ENCODE measurements around the gene MTMR3.
"Not testable (repeated sequence)": the region's sequence is repeated elsewhere in the genome, so short reads cannot be mapped to it uniquely, and the experiment has no call there.

The MTMR3 gene

GRCh38 chr22:29883045-29883774, at the start of gene MTMR3:
TSS of gene MTMR3 (plus strand) at chr22:29883174. CDS start at chr22:29971060, 87,886 bp downstream.
- peak within 1 kb of the TSS; percentile 63 for H3K27ac ChIP-seq (ENCODE audit: poor library complexity, severe bottlenecking)
- ATAC-seq (ENCODE audit: low read depth) (peak; percentile 80), DNase-seq (ENCODE audit: low spot score) (peak; percentile 89)
- H3K9me3 ChIP-seq (ENCODE audit: severe bottlenecking), result no peaks in the 10 kb centered on the region
- H3K36me3 ChIP-seq (ENCODE audit: low read depth), result no peaks in the 10 kb centered on the region
- H3K27me3 ChIP-seq (ENCODE audit: insufficient read depth, poor library complexity, severe bottlenecking), result no peaks in the 10 kb centered on the region
- peak; percentile 40 for TF ChIP-seq CTCF (IDR thresholded peaks at IDR 0.05; ENCODE audit: poor library complexity, severe bottlenecking)
- H3K4me1 ChIP-seq (ENCODE audit: insufficient read depth, poor library complexity, severe bottlenecking), result peaks cover 2% of the 10 kb centered on the region
- H3K4me3 ChIP-seq (ENCODE audit: severe bottlenecking), result peak within 1 kb of the TSS; percentile 99

DNA sequence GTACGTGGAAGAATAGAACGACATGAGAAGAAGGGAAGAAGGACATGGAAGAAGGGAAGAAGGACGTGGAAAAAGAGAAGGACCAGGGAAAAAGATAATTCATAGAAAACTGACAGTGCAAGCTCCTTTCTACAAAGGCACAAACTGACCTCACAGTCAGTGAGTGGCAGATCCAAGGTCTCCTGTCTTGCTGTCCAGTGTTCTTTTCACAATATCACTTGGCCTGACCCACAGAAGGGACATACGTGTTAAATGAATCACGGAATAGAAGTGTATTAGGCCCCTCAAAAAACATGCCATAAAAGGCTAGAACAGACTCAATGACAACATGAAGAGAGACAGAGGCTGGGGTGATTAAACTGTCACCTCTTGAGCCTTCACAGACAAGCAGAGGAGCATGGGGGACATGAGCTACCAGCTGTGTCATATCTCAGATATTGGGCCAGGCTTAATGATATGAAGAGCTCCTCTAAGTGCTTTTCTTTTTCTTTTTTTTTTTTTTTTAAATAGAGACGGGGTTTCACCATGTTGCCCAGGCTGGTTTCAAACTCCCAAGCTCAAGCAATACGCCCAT, 49.5 kb upstream of the MTMR3 start:
- Histone ChIP-seq H3K27me3 (ENCODE audit: insufficient read depth, poor library complexity, severe bottlenecking) (no peaks in the 10 kb centered on the region), H3K9me3 (ENCODE audit: severe bottlenecking) (no peaks in the 10 kb centered on the region), H3K4me3 (ENCODE audit: severe bottlenecking) (no peak overlapping the region), H3K27ac (ENCODE audit: poor library complexity, severe bottlenecking) (no peak overlapping the region), H3K4me1 (ENCODE audit: insufficient read depth, poor library complexity, severe bottlenecking) (peaks cover 14% of the 10 kb centered on the region), H3K36me3 (ENCODE audit: low read depth) (peaks cover 37% of the 10 kb centered on the region)
- DNase-seq (ENCODE audit: low spot score) (no peak), ATAC-seq (ENCODE audit: low read depth) (no peak)
- TF ChIP-seq CTCF (IDR thresholded peaks at IDR 0.05; ENCODE audit: poor library complexity, severe bottlenecking), result no peak

GRCh38 chr22:29834046-29834445, 48.9 kb upstream of the MTMR3 start:
- H3K27me3 ChIP-seq (ENCODE audit: insufficient read depth, poor library complexity, severe bottlenecking), result no peaks in the 10 kb centered on the region
- H3K4me3 ChIP-seq (ENCODE audit: severe bottlenecking), result no peak overlapping the region
- peaks cover 17% of the 10 kb centered on the region for H3K4me1 ChIP-seq (ENCODE audit: insufficient read depth, poor library complexity, severe bottlenecking)
- no peak for TF ChIP-seq CTCF (IDR thresholded peaks at IDR 0.05; ENCODE audit: poor library complexity, severe bottlenecking)
- H3K27ac ChIP-seq (ENCODE audit: poor library complexity, severe bottlenecking), result no peak overlapping the region
- no peaks in the 10 kb centered on the region for H3K9me3 ChIP-seq (ENCODE audit: severe bottlenecking)
- no peak for ATAC-seq (ENCODE audit: low read depth)
- peaks cover 37% of the 10 kb centered on the region for H3K36me3 ChIP-seq (ENCODE audit: low read depth)
- no peak for DNase-seq (ENCODE audit: low spot score)

DNA sequence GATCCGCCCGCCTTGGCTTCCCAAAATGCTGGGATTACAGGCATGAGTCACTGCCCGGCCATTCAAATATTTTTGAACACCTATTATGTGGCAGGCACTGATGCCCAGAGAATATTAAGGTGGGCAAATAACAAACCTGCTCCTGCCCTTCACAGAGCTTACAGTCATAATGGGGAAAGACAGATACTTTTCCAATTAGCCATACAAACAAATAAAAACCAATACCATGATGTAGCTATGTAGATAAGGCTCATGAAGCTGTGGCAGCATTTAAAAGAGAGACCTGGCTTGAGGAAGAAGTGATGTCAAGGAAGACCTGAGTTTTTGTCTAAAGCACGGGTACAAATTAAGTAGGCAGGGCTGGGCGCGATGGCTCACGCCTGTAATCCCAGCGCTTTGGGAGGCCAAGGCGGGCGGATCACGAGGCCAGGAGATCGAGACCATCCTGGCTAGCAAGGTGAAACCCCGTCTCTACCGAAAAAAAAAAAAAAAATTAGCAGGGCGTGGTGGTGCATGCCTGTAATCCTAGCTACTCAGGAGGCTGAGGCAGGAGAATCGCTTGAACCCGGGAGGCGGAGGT, 46.1 kb upstream of the MTMR3 start:
- peak overlapping the region; percentile 84 for H3K4me3 ChIP-seq (ENCODE audit: severe bottlenecking)
- H3K9me3 ChIP-seq (ENCODE audit: severe bottlenecking); H3K27me3 ChIP-seq (ENCODE audit: insufficient read depth, poor library complexity, severe bottlenecking): not testable (repeated sequence)

GRCh38 chr22:29837741-29838598, 45.0 kb upstream of the MTMR3 start, which contains the start of gene ASCC2:
TSS of gene ASCC2 (minus strand) at chr22:29838274. CDS start at chr22:29832325, 5,949 bp downstream.
- peak within 1 kb of the TSS; percentile 50 for H3K27ac ChIP-seq (ENCODE audit: poor library complexity, severe bottlenecking)
- peak within 1 kb of the TSS; percentile 84 for H3K4me3 ChIP-seq (ENCODE audit: severe bottlenecking)
- ATAC-seq (ENCODE audit: low read depth) (peak; percentile 84), DNase-seq (ENCODE audit: low spot score) (peak; percentile 98)
- no peaks in the 10 kb centered on the region for H3K9me3 ChIP-seq (ENCODE audit: severe bottlenecking)
- H3K36me3 ChIP-seq (ENCODE audit: low read depth), result peaks cover 17% of the 10 kb centered on the region; the same call in 1 of the 2 replicates
- TF ChIP-seq CTCF (IDR thresholded peaks at IDR 0.05; ENCODE audit: poor library complexity, severe bottlenecking), result no peak
- peaks cover 25% of the 10 kb centered on the region for H3K4me1 ChIP-seq (ENCODE audit: insufficient read depth, poor library complexity, severe bottlenecking)
- H3K27me3 ChIP-seq (ENCODE audit: insufficient read depth, poor library complexity, severe bottlenecking), result no peaks in the 10 kb centered on the region

More for the DNA sequence above, 46.1 kb upstream of the MTMR3 start:
- peaks cover 21% of the 10 kb centered on the region; the same call in 1 of the 2 replicates for H3K36me3 ChIP-seq (ENCODE audit: low read depth)
- ATAC-seq (ENCODE audit: low read depth); DNase-seq (ENCODE audit: low spot score); H3K27ac ChIP-seq (ENCODE audit: poor library complexity, severe bottlenecking): not testable (repeated sequence)
- H3K4me1 ChIP-seq (ENCODE audit: insufficient read depth, poor library complexity, severe bottlenecking), result peaks cover 17% of the 10 kb centered on the region
